H1 (cell line): Measurements from ENCODE around the gene C7orf57. TPM values are rescaled to one million over a fixed set of nuclear protein-coding genes. Genes with fewer than 3 reads are reported as not detected.

ENCODE experiments used
- CTCF ChIA-PET: fragments of 300-600 bp; sonication (Branson Sonifier 250); formaldehyde crosslinking; loops from one replicate; lab custom pipeline; 2021; ENCODE audit not compliant: partially characterized antibody; lab: Charles Lee
- POLR2A ChIA-PET: fragments of 300-600 bp; sonication (Branson Sonifier 250); formaldehyde crosslinking; loops from one replicate; lab custom pipeline; 2021; ENCODE audit warnings: inconsistent platforms; ENCODE audit not compliant: partially characterized antibody; lab: Charles Lee
- DNase-seq, 2 experiments: peaks; one replicate each; pipeline versions ENCODE4 v3.0.0 to v3.0.0-alpha.2; 2010 to 2022; ENCODE audit warnings: low spot score in 2 of 2, low read depth in 1 of 2, mixed read lengths in 1 of 2
- FAIRE-seq: peaks from 2 replicates; lab custom pipeline; 2011; peaks lifted over from hg19 to GRCh38; lab: Jason Lieb, UNC
- H2AFZ ChIP-seq: 2 replicates; pipeline ENCODE4 v1.8.1; 2012; ENCODE audit warnings: low read length, inconsistent platforms
- H2AK5ac ChIP-seq: 2 replicates; pipeline ENCODE4 v1.6.1; 2013; ENCODE audit warnings: low read depth, low read length
- H2BK120ac ChIP-seq: replicated peaks from 2 replicates; pipeline ENCODE3; 2013; ENCODE audit warnings: low read depth, low read length, inconsistent platforms
- H2BK12ac ChIP-seq: 2 replicates; pipeline ENCODE4 v1.6.1; 2013; ENCODE audit warnings: low read depth, low read length
- H2BK15ac ChIP-seq: 2 replicates; pipeline ENCODE4 v1.6.1; 2013; ENCODE audit warnings: low read length
- H2BK20ac ChIP-seq: 2 replicates; pipeline ENCODE4 v1.6.1; 2013; ENCODE audit warnings: low read length
- H2BK5ac ChIP-seq: 2 replicates; pipeline ENCODE4 v1.6.1; 2013; ENCODE audit warnings: low read depth, low read length
- H3K14ac ChIP-seq: 2 replicates; pipeline ENCODE4 v1.6.1; 2013; ENCODE audit warnings: inconsistent platforms; ENCODE audit not compliant: insufficient read length
- H3K18ac ChIP-seq: 2 replicates; pipeline ENCODE4 v1.6.1; 2013; ENCODE audit warnings: low read length; ENCODE audit errors: extremely low read depth
- H3K23ac ChIP-seq: 2 replicates; pipeline ENCODE4 v1.6.1; 2013; ENCODE audit warnings: inconsistent platforms; ENCODE audit not compliant: insufficient read length
- H3K23me2 ChIP-seq: 2 replicates; pipeline ENCODE4 v1.6.1; 2013; ENCODE audit warnings: low read depth, low read length
- H3K27ac ChIP-seq: 2 replicates; pipeline ENCODE4 v1.6.1; 2011; ENCODE audit warnings: low read depth, low read length, inconsistent platforms
- H3K27me3 ChIP-seq, 4 experiments: replicated peaks in 1 of 4; 1 replicate in 1 of 4; 2 replicates in 3 of 4; pipeline versions ENCODE4 v1.6.1 to v1.8.1; 2011 to 2013; ENCODE audit warnings: low read length in 3 of 4, mild to moderate bottlenecking in 3 of 4, inconsistent platforms in 2 of 4, mixed read lengths in 2 of 4, moderate library complexity in 1 of 4; ENCODE audit not compliant: control insufficient read depth in 3 of 4, insufficient read depth in 3 of 4; ENCODE audit errors: extremely low read depth in 1 of 4
- H3K36me3 ChIP-seq, 4 experiments: 2 replicates each; pipeline versions ENCODE4 v1.6.1 to v1.8.1; 2011 to 2013; ENCODE audit warnings: mild to moderate bottlenecking in 4 of 4, low read length in 3 of 4, moderate library complexity in 2 of 4, control low read depth in 1 of 4, inconsistent platforms in 1 of 4; ENCODE audit not compliant: insufficient read depth in 4 of 4, control insufficient read depth in 2 of 4
- H3K4ac ChIP-seq: replicated peaks from 2 replicates; pipeline ENCODE3; 2013; ENCODE audit warnings: low read length, low read depth, mixed read lengths, inconsistent platforms; ENCODE audit not compliant: insufficient read length
- H3K4me1 ChIP-seq, 4 experiments: replicated peaks in 1 of 4; 1 replicate in 1 of 4; 2 replicates in 3 of 4; pipeline versions ENCODE4 v1.6.1 to v1.8.1; 2011 to 2013; ENCODE audit warnings: low read length in 3 of 4, inconsistent platforms in 2 of 4, mixed read lengths in 1 of 4; ENCODE audit not compliant: insufficient read depth in 4 of 4, control insufficient read depth in 3 of 4
- H3K4me2 ChIP-seq, 2 experiments: 2 replicates each; pipeline versions ENCODE4 v1.6.1 to v1.8.1; 2011 to 2013; ENCODE audit warnings: low read depth in 2 of 2, low read length in 2 of 2, control low read depth in 1 of 2, inconsistent platforms in 1 of 2, mild to moderate bottlenecking in 1 of 2; ENCODE audit not compliant: insufficient read depth in 1 of 2
- H3K4me3 ChIP-seq, 4 experiments: fragments of 200-600, 300-600 bp in 1 of 4; sonication (generic), shearing (Covaris generic), sonication (Bioruptor Twin) in 1 of 4; 2 replicates each; pipeline versions ENCODE4 v1.5.1 to v1.8.1; 2011 to 2016; ENCODE audit warnings: low read length in 4 of 4, low read depth in 3 of 4, control low read depth in 2 of 4, inconsistent platforms in 2 of 4, mild to moderate bottlenecking in 2 of 4, mixed read lengths in 1 of 4, moderate library complexity in 1 of 4; ENCODE audit not compliant: insufficient read depth in 2 of 4; ENCODE audit errors: extremely low read depth in 1 of 4
- H3K56ac ChIP-seq: replicated peaks from 2 replicates; pipeline ENCODE3; 2013; ENCODE audit warnings: low read depth, mild to moderate bottlenecking, mixed read lengths, low read length, inconsistent platforms; ENCODE audit not compliant: insufficient read length
- H3K79me1 ChIP-seq: 2 replicates; pipeline ENCODE4 v1.6.1; 2013; ENCODE audit warnings: low read depth, low read length, control low read depth
- H3K79me2 ChIP-seq, 2 experiments: 2 replicates each; pipeline versions ENCODE4 v1.6.1 to v1.8.1; 2012 to 2013; ENCODE audit warnings: low read length in 2 of 2, mild to moderate bottlenecking in 2 of 2, inconsistent platforms in 1 of 2; ENCODE audit not compliant: insufficient read depth in 2 of 2, control insufficient read depth in 1 of 2
- H3K9ac ChIP-seq, 4 experiments: replicated peaks in 1 of 4; 1 replicate in 1 of 4; 2 replicates in 3 of 4; pipeline versions ENCODE4 v1.6.1 to v1.8.1; 2011 to 2013; ENCODE audit warnings: low read depth in 3 of 4, low read length in 3 of 4, control low read depth in 2 of 4, mild to moderate bottlenecking in 2 of 4, moderate library complexity in 2 of 4, inconsistent platforms in 1 of 4; ENCODE audit errors: extremely low read depth in 1 of 4
- H3K9me3 ChIP-seq, 2 experiments: 2 replicates each; pipeline versions ENCODE4 v1.6.1 to v1.8.1; 2012 to 2013; ENCODE audit warnings: mild to moderate bottlenecking in 2 of 2, moderate library complexity in 2 of 2, control low read depth in 1 of 2, inconsistent platforms in 1 of 2, low read depth in 1 of 2, low read length in 1 of 2, mixed read lengths in 1 of 2; ENCODE audit not compliant: insufficient read depth in 2 of 2
- H4K20me1 ChIP-seq, 2 experiments: replicated peaks in 1 of 2; 2 replicates each; pipeline versions ENCODE3 to v1.8.1; 2011 to 2013; ENCODE audit warnings: inconsistent platforms in 2 of 2, low read length in 2 of 2, mild to moderate bottlenecking in 1 of 2; ENCODE audit not compliant: insufficient read depth in 2 of 2, control insufficient read depth in 1 of 2
- H4K5ac ChIP-seq: 2 replicates; pipeline ENCODE4 v1.6.1; 2013; ENCODE audit warnings: low read length, low read depth, mixed read lengths, inconsistent platforms; ENCODE audit not compliant: insufficient read length
- H4K8ac ChIP-seq: 2 replicates; pipeline ENCODE4 v1.8.0; 2013; ENCODE audit warnings: mild to moderate bottlenecking, moderate library complexity, low read length, inconsistent platforms; ENCODE audit not compliant: insufficient read depth; ENCODE audit errors: extremely low read depth
- H4K91ac ChIP-seq: replicated peaks from 2 replicates; pipeline ENCODE3; 2013; ENCODE audit warnings: low read length, mixed read lengths, inconsistent platforms; ENCODE audit not compliant: insufficient read length
- CBX5 ChIP-seq: fragments of 300-800, 300-1000 bp; sonication (generic); IDR thresholded peaks from 2 replicates; pipeline ENCODE4 v1.7.1; 2016; ENCODE audit warnings: antibody characterized with exemption, low read length, low read depth
- CTBP2 ChIP-seq: IDR thresholded peaks from 2 replicates; pipeline ENCODE4 v1.7.0; 2011; ENCODE audit warnings: borderline replicate concordance, mild to moderate bottlenecking, moderate library complexity, mixed read lengths, low read length; ENCODE audit not compliant: insufficient read depth, insufficient read length
- EGR1 ChIP-seq: IDR thresholded peaks from 2 replicates; pipeline ENCODE4 v1.6.1; 2011; ENCODE audit warnings: low read depth, low read length, borderline replicate concordance
- KDM4A ChIP-seq: IDR thresholded peaks from one replicate; pipeline ENCODE4 v1.7.1; 2012; ENCODE audit warnings: low read depth, mild to moderate bottlenecking, moderate library complexity, low read length, inconsistent platforms; ENCODE audit not compliant: severe bottlenecking
- KDM5A ChIP-seq: fragments of 200-600 bp; IDR thresholded peaks from 2 replicates; pipeline ENCODE4 v1.7.1; 2012; ENCODE audit warnings: mild to moderate bottlenecking, low read length, inconsistent platforms, mixed read lengths
- PHF8 ChIP-seq: fragments of 200-600 bp; sonication (generic); conservative IDR thresholded peaks from 2 replicates; pipeline ENCODE4 v1.7.1; 2012; ENCODE audit warnings: low read depth, mild to moderate bottlenecking, inconsistent platforms, low read length, moderate library complexity
- POLR2AphosphoS5 ChIP-seq: IDR thresholded peaks from 2 replicates; pipeline ENCODE4 v1.6.1; 2011; ENCODE audit warnings: low read depth, low read length
- RBBP5 ChIP-seq: IDR thresholded peaks from 2 replicates; pipeline ENCODE4 v1.7.1; 2012; ENCODE audit warnings: low read depth, mild to moderate bottlenecking, inconsistent platforms, low read length, moderate library complexity, borderline replicate concordance
- SP2 ChIP-seq: IDR thresholded peaks from 2 replicates; pipeline ENCODE4 v1.6.1; 2012; ENCODE audit warnings: mild to moderate bottlenecking, low read length, inconsistent platforms
- WGBS, 2 experiments: shearing (Covaris generic) in 1 of 2; methylation state at CpG; one replicate each; pipeline versions ENCODE4 v1.1.6 to v1.1.7; 2013 to 2015; ENCODE audit warnings: low lambda C conversion rate in 2 of 2, mixed read lengths in 2 of 2, inconsistent platforms in 1 of 2, low coverage in 1 of 2, missing lambda C conversion rate in 1 of 2; ENCODE audit not compliant: insufficient replicate concordance in 2 of 2, insufficient coverage in 1 of 2, insufficient read length in 1 of 2; ENCODE audit errors: extremely low coverage in 1 of 2, missing lambda C conversion rate in 1 of 2; 5-methylcytosine and 5-hydroxymethylcytosine counted together
- long read RNA-seq, 2 experiments: library from RNA in 1 of 2; library from capped mRNA in 1 of 2; stranded (forward); transcript quantifications; one replicate each; pipeline ENCODE4 v2.0.0, GENCODE V29; 2021; ENCODE audit warnings: inconsistent platforms in 1 of 2
- polyA minus RNA-seq, 3 experiments: library from RNA; depleted of rRNA, polyadenylated mRNA; stranded (reverse); fragments of >200 nt; gene quantifications; 1 replicate in 2 of 3; 2 replicates in 1 of 3; pipeline ENCODE4 v1.2.3, GENCODE V29; 2011
- polyA plus RNA-seq, 7 experiments: library from polyadenylated mRNA; depleted of rRNA in 3 of 7; stranded (reverse) in 5 of 7; unstranded in 2 of 7; fragments of >200 nt in 5 of 7; fragments of 200-250 nt in 2 of 7; gene quantifications; 1 replicate in 5 of 7; 2 replicates in 1 of 7; 4 replicates in 1 of 7; pipeline versions ENCODE4 v1.2.1 to v1.2.3, GENCODE V29; 2011 to 2013; ENCODE audit warnings: missing spikeins in 2 of 7, mixed read lengths in 2 of 7
- total RNA-seq: library from RNA; stranded (reverse); fragmentation: NEBNext Ultra II Directional; extraction: Animal tissue kit (Norgen Biotek cat#: 25700); gene quantifications from 2 replicates; pipeline ENCODE4 v1.2.1, GENCODE V29; 2021

Gene C7orf57
- total RNA-seq: 0.27 and 0.56 TPM in 2 replicates
- 0.08 and 0.25 TPM in 2 replicates for polyA plus RNA-seq (2011; rRNA removed)
- polyA plus RNA-seq (2011; cell fraction: cytosol; rRNA removed): 0.27 TPM
- polyA plus RNA-seq (2011; cell fraction: nucleus; rRNA removed): 0.57 TPM
- polyA plus RNA-seq (2012, experiment 1 of 2): 0.08 to 0.43 TPM (median 0.18 TPM) in 3 of 4 replicates, not detected in the other
- polyA plus RNA-seq (2012, experiment 2 of 2): not detected
- 0.30 TPM for polyA plus RNA-seq (2013, experiment 1 of 2)
- 0.24 TPM for polyA plus RNA-seq (2013, experiment 2 of 2)
- polyA minus RNA-seq (2011; rRNA and poly(A)+ RNA removed): 0.10 and 0.19 TPM in 2 replicates
- polyA minus RNA-seq (2011; cell fraction: cytosol; rRNA and poly(A)+ RNA removed): not detected
- 0.40 TPM for polyA minus RNA-seq (2011; cell fraction: nucleus; rRNA and poly(A)+ RNA removed)
- long read RNA-seq, experiment 1, partial matches to known transcripts: 0 of 1 reads
- long read RNA-seq, experiment 1, other reads (novel, unspliced or antisense): 1 of 1 reads
- long read RNA-seq, experiment 2: 0 reads

GRCh38 chr7:48035301-48035966 lies at the start of gene C7orf57:
Gene C7orf57, plus strand, starts transcription at chr7:48035543. Its CDS starts 766 bp downstream, at chr7:48036309.
- FAIRE-seq: no peak
- WGBS, 2 experiments: 2% methylated on average over 39 of the region's 62 CpGs; no CpG with 5 or more reads in 1 of the 2 experiments
- peak; percentile 8; the same call in 1 of the 2 replicates for TF ChIP-seq SP2
- TF ChIP-seq KDM5A: no peak
- no peak for TF ChIP-seq POLR2AphosphoS5
- 0 out of 2 replicates have a peak, but pooled peaks have one; percentile 35 for TF ChIP-seq RBBP5
- TF ChIP-seq CTBP2: peak; percentile 21
- TF ChIP-seq CBX5: no peak
- 0 out of 2 replicates have a peak, but pooled peaks have one; percentile 24 for TF ChIP-seq PHF8
- TF ChIP-seq EGR1: no peak
- TF ChIP-seq KDM4A: peak; percentile 83

More at GRCh38 chr7:48035301-48035966, at the start of gene C7orf57:
- Histone ChIP-seq H3K27me3 (peaks cover 11 to 31% (median 25%) of the 10 kb centered on the region in 4 experiments), H3K36me3 (no peaks in the 10 kb centered on the region), H3K4me1 (peaks cover 0 to 20% (median 13%) of the 10 kb centered on the region in 4 experiments; a peak in 6 of 7 replicates), H2BK120ac (no peak within 1 kb of the TSS), H2BK5ac (no peak within 1 kb of the TSS), H4K91ac (no peak within 1 kb of the TSS), H3K4me2 (peak within 1 kb of the TSS; percentile 99 to 100), H3K18ac (no peak within 1 kb of the TSS), H3K9me3 (no peaks in the 10 kb centered on the region), H2BK12ac (peak within 1 kb of the TSS; percentile 69; the same call in 1 of the 2 replicates), H4K8ac (peak within 1 kb of the TSS; percentile 40; the same call in 1 of the 2 replicates), H3K23me2 (peaks cover 16% of the 10 kb centered on the region), H2AK5ac (no peak within 1 kb of the TSS), H4K5ac (no peak within 1 kb of the TSS), H3K4me3 (peak within 1 kb of the TSS; percentile 39 to 81 (median 72)), H3K56ac (no peak within 1 kb of the TSS), H4K20me1 (peaks cover 0 to 3% of the 10 kb centered on the region in 2 experiments), H3K79me2 (no peaks in the 10 kb centered on the region), H2AFZ (no peak within 1 kb of the TSS; the same call in 1 of the 2 replicates), H3K79me1 (no peaks in the 10 kb centered on the region), H3K4ac (no peak within 1 kb of the TSS), H3K27ac (no peak within 1 kb of the TSS), H3K14ac (no peak within 1 kb of the TSS), H3K9ac (peak within 1 kb of the TSS in 2 of 4 experiments; percentile 45 to 74; a peak in 3 of 7 replicates), H3K23ac (no peak within 1 kb of the TSS), H2BK15ac (no peak within 1 kb of the TSS; the same call in 1 of the 2 replicates), H2BK20ac (no peak within 1 kb of the TSS)
- ChIA-PET POLR2A (interaction anchor here (0.9 to 1.5 kb wide), 2 partner anchors 54 to 56 kb away, joined by 3 to 8 read pairs; partner anchors contain the start of genes HUS1 and UPP1), CTCF (no interaction called here)
- DNase-seq: peak; percentile 54 to 94
